GM21529 (cell line): Measurements from ENCODE around the gene ALOX12.
"Not testable (repeated sequence)": the region's sequence is repeated elsewhere in the genome, so short reads cannot be mapped to it uniquely, and the experiment has no call there.

Source experiments
- ATAC-seq: cut with Tn5 transposase; IDR thresholded peaks from one replicate; pipeline ENCODE4 v1.9.1; 2021; ENCODE audit not compliant: unreplicated experiment

The ALOX12 gene

DNA sequence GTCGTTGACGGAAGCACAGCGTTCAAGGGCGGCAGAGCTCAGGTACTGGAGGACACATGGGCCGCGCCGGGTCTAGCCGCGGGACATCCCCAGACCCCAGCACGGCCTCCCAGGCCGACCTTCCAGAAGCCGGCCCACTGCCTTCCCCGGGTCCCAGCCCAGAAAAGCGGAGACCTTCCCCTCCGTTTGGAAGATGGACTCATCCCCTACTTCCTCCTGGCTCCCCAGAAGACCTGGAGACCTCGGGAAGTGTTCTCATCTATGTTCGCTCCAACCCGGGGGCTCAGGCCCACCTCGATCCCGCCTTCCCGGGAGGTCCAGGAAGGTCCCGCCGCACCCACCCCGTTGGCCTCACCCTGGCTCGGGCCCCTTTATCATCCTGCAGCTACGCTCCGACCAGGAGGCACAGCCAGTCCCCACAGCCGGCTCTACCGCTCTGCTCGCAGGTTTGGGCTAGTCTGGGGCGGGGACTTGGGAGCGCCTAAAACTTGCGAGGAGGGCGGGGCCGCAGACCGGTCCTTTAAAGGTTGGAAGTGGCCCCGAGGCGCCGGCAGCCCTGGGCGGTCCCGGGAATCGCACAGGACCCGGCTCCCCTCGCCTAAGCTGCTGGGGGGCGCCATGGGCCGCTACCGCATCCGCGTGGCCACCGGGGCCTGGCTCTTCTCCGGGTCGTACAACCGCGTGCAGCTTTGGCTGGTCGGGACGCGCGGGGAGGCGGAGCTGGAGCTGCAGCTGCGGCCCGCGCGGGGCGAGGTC is at the start of gene ALOX12:
ALOX12 (plus strand) TSS at position 550 of the 756 bp plus-strand sequence; CDS start at position 619, 69 bp downstream.
- no peak for ATAC-seq

GRCh38 chr17:6947745-6948144 is 48.1 kb upstream of the ALOX12 start:
- no peak for ATAC-seq

DNA sequence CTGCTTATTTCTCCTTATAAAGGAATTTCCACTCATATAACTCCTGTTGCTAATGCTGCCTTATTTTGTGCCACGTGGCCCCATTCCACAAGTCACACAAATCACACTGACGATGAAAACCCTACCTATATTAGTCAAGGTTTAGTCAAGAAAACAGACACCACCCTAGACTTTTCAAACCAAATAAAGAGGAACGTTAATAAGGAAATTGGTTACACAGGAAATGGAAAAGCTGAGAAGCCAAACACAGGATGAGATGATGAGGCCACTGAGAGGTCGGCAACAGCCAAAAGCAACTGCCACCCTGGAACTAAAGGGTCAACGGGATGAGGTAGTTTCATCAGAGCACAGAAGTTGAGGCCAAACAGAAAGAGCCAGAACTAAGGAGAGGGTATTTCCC is 47.3 kb upstream of the ALOX12 start:
- no peak for ATAC-seq

- no peak for ATAC-seq
Measured at GRCh38 chr17:6948976-6949375, 46.9 kb upstream of the ALOX12 start.

DNA sequence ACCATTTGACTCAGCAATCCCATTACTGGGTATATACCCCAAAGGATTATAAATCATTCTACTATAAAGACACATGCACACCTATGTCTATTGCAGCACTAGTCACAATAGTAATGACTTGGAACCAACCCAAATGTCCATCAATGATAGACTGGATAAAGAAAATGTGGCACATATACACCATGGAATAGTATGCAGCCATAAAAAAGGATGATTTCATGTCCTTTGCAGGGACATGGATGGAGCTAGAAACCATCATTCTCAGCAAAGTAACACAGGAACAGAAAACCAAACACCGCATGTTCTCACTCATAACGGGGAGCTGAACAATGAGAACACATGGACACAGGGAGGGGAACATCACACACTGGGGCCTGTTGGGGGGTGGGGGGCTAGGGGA is 44.9 kb upstream of the ALOX12 start:
- not testable (repeated sequence) for ATAC-seq

- ATAC-seq: no peak
Measured at GRCh38 chr17:6953689-6954088, 42.2 kb upstream of the ALOX12 start.

GRCh38 chr17:6959700-6960099 is 36.1 kb upstream of the ALOX12 start:
- ATAC-seq: no peak

GRCh38 chr17:6969323-6969726 is 26.5 kb upstream of the ALOX12 start:
- ATAC-seq: no peak

- no peak for ATAC-seq
Measured at GRCh38 chr17:6970992-6971391, 24.9 kb upstream of the ALOX12 start.

DNA sequence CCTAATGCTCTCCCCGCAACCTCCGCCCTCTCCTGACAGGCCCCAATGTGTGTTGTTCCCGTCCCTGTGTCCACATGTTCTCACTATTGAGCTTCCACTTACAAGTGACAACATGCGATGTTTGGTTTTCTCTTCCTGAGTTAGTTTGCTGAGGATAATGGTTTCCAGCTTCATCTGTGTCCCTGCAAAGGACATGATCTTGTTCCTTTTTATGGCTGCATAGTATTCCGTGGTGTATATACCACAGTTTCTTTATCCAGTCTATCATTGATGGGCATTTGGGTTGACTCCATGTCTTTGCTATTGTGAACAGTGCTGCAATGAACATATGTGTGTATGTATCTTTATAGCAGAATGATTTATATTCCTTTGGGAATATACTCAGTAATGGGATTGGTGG is 16.4 kb upstream of the ALOX12 start:
- not testable (repeated sequence) for ATAC-seq

GRCh38 chr17:6981426-6981825 is 14.4 kb upstream of the ALOX12 start:
- no peak for ATAC-seq

DNA sequence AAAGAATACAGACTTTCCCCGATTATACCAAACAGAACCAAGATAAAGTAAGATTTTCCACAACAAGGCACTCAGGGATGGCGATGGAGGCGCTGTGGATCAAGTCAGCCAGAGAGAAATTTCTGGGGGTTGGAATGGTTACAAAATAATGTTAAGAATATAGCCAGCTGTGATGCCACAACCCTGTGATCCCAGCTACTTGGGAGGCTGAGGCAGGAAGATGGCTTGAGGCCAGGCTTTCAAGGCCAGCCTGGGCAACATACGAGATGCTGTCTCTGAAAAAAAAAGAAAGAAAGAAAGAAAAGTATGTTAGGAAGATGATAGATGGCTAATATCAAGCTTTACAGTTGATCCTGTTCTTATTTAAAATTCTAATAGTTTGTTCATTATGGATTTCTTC is 10.6 kb upstream of the ALOX12 start:
- no peak for ATAC-seq

- ATAC-seq: no peak
Measured at GRCh38 chr17:6986676-6987075, 9.2 kb upstream of the ALOX12 start.

GRCh38 chr17:6989779-6990178 is 6.1 kb upstream of the ALOX12 start:
- no peak for ATAC-seq

- not testable (repeated sequence) for ATAC-seq
Measured at GRCh38 chr17:6993613-6994056, 2.2 kb upstream of the ALOX12 start.

DNA sequence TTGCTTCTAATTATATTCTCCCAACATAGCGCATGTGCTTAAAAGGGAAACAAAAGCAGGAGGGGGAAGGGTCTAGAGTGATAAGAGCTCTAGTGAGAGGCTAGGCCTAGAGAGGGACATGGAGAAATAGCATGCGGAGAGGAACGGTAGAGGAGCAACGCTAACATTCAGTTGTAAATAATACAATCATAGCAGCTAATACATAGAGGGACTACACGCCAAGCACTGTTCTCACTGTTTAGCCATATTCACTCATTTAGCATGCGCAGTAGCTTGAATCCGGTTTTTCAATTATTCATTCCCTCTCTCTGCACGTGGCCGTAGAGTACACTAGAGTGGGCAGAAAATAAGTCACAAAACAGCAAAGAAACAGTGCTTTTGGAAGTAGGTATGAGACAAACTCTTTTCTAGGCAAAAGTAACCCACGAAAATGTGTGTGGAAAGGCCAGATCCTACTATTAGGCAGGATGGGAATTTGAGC is 1.7 kb upstream of the ALOX12 start:
- ATAC-seq: no peak

- ATAC-seq: no peak
Measured at GRCh38 chr17:6994666-6995256, 1.1 kb upstream of the ALOX12 start.

DNA sequence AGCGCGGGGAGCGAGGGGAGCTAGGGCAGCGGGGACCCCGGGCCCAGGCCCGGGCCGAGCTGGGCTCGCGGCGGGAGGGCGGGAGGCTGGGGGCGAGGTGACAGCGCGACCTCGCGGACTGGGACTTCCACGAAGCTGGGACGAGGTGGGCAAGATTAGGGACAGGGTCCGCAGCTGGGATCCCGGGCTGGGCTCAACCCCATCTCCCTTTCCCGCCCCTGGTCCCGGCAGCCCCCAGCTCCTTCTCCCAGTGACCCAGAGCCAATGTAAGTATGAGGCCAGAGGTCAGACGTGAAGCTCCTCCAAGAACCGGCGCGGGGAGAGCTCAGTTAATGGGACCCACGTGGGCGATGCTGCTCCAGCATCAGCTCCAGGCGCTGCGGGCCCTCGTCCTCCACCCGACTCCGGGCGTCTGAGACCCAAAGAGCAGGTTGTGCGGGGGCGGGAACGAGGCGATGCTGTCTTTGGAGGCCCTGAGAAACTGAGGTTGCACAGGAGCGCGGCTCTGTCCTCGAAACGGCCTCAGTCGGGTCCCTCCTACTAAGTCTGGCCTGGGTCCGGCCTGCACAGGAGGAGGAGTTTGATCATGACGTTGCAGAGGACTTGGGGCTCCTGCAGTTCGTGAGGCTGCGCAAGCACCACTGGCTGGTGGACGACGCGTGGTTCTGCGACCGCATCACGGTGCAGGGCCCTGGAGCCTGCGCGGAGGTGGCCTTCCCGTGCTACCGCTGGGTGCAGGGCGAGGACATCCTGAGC is 585 bp downstream of the ALOX12 start:
- no peak for ATAC-seq

- no peak for ATAC-seq
Measured at GRCh38 chr17:6997171-6997570, 1.3 kb downstream of the ALOX12 start.

GRCh38 chr17:6998855-6999508 is 3.1 kb downstream of the ALOX12 start:
- ATAC-seq: no peak

GRCh38 chr17:7001318-7001961 is 5.6 kb downstream of the ALOX12 start:
- ATAC-seq: no peak
